ENCODE data around the gene IPCEF1.

IPCEF1 gene

DNA sequence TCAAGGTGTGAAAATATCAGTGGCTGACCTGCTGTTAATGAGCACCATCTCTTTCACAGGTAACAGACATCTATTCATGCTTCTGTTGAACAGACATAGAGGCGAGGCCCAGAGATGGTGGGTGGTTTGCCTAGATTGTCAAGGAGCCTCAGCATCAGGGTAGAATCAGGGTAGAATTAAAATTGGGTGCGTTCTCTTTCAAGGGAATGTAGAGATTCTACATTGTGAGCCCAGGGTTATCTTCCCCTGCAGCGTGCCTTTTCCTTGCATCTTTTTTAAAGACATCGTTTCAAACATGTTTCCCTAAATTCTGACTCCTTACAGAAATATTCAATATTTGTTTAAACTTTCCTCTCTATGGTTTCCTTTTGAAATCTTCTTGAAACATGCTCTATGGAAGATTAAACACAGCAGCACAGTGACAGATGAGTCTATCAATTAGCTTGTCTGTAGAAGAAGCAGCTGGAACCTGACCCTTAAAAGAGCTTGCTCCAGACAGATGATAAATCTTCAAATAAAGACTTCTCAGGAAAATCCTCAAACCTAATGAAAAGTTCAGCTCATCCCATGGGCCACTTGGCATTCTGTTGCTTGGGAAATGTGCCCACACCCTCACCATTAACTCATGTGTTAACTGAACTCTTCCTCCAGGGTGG lies 119.8 kb downstream of the IPCEF1 start:
- DNase-seq (ENCODE audit: insufficient read length) (no peak), FAIRE-seq (no peak)
- TF ChIP-seq TAF1 (IDR thresholded peaks at IDR 0.05; ENCODE audit: borderline replicate concordance, low read depth, low read length) (no peak), POLR2A (IDR thresholded peaks at IDR 0.05; ENCODE audit: low read depth, low read length) (no peak), POLR2AphosphoS5 (IDR thresholded peaks at IDR 0.05; ENCODE audit: low read depth, low read length) (no peak)

- FAIRE-seq, result no peak
- DNase-seq (ENCODE audit: insufficient read length), result no peak
Measured at GRCh38 chr6:154234019-154234772, 122.4 kb downstream of the IPCEF1 start.

GRCh38 chr6:154233383-154233782 lies 123.2 kb downstream of the IPCEF1 start:
- FAIRE-seq, result no peak
- no peak for DNase-seq (ENCODE audit: insufficient read length)
- TF ChIP-seq POLR2AphosphoS5 (IDR thresholded peaks at IDR 0.05; ENCODE audit: low read depth, low read length) (no peak), TAF1 (IDR thresholded peaks at IDR 0.05; ENCODE audit: borderline replicate concordance, low read depth, low read length) (no peak), POLR2A (IDR thresholded peaks at IDR 0.05; ENCODE audit: low read depth, low read length) (no peak)

More at GRCh38 chr6:154234019-154234772, 122.4 kb downstream of the IPCEF1 start:
- TF ChIP-seq POLR2A (IDR thresholded peaks at IDR 0.05; ENCODE audit: low read depth, low read length), result no peak
- no peak for TF ChIP-seq POLR2AphosphoS5 (IDR thresholded peaks at IDR 0.05; ENCODE audit: low read depth, low read length)
- TF ChIP-seq TAF1 (IDR thresholded peaks at IDR 0.05; ENCODE audit: borderline replicate concordance, low read depth, low read length), result no peak

- no peak for TF ChIP-seq POLR2A (IDR thresholded peaks at IDR 0.05; ENCODE audit: low read depth, low read length)
- TF ChIP-seq POLR2AphosphoS5 (IDR thresholded peaks at IDR 0.05; ENCODE audit: low read depth, low read length), result no peak
- no peak for TF ChIP-seq TAF1 (IDR thresholded peaks at IDR 0.05; ENCODE audit: borderline replicate concordance, low read depth, low read length)
- no peak for DNase-seq (ENCODE audit: insufficient read length)
- no peak for FAIRE-seq
Measured at GRCh38 chr6:154232013-154232910, 124.3 kb downstream of the IPCEF1 start.

DNA sequence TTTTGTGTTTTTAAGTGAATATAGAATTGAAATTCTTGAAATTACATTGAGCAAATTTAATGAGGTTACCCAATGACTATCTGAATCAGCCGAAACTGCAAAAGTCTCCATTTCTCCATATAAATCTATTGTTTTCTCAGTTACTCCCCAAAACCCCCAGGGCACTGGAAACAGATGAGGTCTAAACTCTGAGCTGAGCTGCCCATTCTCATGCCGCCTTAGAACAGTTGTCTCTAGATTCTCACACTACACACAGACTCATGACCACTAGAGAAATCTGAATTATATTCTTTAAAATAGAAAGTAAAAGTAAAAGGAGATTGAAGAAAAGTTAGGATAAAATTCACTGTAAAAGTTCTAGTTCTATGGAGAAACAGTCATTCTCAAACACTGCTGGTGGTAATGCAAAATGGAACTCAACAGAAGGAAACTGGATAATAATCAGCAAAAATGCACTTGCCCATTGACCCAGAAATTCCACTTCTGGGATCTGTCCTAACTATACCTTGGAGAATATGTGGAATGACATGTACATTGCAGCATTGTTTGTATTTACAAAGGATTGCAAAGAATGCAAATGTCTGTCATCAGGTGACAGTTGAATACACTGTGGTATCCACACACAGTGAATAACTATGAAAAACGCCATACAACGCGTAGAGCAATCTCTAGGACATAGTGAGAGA lies 125.5 kb downstream of the IPCEF1 start:
- DNase-seq (ENCODE audit: insufficient read length) (no peak), FAIRE-seq (no peak)
- TF ChIP-seq POLR2A (IDR thresholded peaks at IDR 0.05; ENCODE audit: low read depth, low read length) (no peak), TAF1 (IDR thresholded peaks at IDR 0.05; ENCODE audit: borderline replicate concordance, low read depth, low read length) (no peak), POLR2AphosphoS5 (IDR thresholded peaks at IDR 0.05; ENCODE audit: low read depth, low read length) (no peak)

- FAIRE-seq (no peak), DNase-seq (ENCODE audit: insufficient read length) (no peak)
- TF ChIP-seq POLR2A (IDR thresholded peaks at IDR 0.05; ENCODE audit: low read depth, low read length), result no peak
- TF ChIP-seq TAF1 (IDR thresholded peaks at IDR 0.05; ENCODE audit: borderline replicate concordance, low read depth, low read length), result no peak
- TF ChIP-seq POLR2AphosphoS5 (IDR thresholded peaks at IDR 0.05; ENCODE audit: low read depth, low read length), result no peak
Measured at GRCh38 chr6:154230393-154230792, 126.2 kb downstream of the IPCEF1 start.

DNA sequence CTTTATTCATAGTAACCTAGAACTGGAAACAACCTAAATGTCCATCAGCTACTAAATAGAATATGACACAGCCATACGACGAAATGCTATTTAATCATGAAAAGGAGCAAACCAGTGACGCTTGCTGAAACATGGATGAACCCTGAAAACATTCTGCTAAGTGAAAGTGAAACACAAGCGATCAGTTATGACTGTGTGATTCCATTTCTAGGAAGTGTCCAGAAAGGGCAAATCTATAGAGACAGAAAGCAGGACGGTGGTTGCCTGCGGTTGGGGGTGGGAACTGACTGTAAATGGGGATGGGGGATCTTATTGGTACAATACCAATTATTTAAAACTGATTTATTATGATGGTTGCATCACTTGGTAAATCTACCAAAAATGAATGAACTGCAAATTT lies 126.8 kb downstream of the IPCEF1 start:
- DNase-seq (ENCODE audit: insufficient read length) (no peak), FAIRE-seq (peak; percentile 63)
- TF ChIP-seq TAF1 (IDR thresholded peaks at IDR 0.05; ENCODE audit: borderline replicate concordance, low read depth, low read length), result no peak
- no peak for TF ChIP-seq POLR2AphosphoS5 (IDR thresholded peaks at IDR 0.05; ENCODE audit: low read depth, low read length)
- no peak for TF ChIP-seq POLR2A (IDR thresholded peaks at IDR 0.05; ENCODE audit: low read depth, low read length)

GRCh38 chr6:154228521-154228905 lies 128.1 kb downstream of the IPCEF1 start:
- TF ChIP-seq POLR2AphosphoS5 (IDR thresholded peaks at IDR 0.05; ENCODE audit: low read depth, low read length), result no peak
- no peak for TF ChIP-seq TAF1 (IDR thresholded peaks at IDR 0.05; ENCODE audit: borderline replicate concordance, low read depth, low read length)
- TF ChIP-seq POLR2A (IDR thresholded peaks at IDR 0.05; ENCODE audit: low read depth, low read length), result no peak
- DNase-seq (ENCODE audit: insufficient read length) (no peak), FAIRE-seq (no peak)

DNA sequence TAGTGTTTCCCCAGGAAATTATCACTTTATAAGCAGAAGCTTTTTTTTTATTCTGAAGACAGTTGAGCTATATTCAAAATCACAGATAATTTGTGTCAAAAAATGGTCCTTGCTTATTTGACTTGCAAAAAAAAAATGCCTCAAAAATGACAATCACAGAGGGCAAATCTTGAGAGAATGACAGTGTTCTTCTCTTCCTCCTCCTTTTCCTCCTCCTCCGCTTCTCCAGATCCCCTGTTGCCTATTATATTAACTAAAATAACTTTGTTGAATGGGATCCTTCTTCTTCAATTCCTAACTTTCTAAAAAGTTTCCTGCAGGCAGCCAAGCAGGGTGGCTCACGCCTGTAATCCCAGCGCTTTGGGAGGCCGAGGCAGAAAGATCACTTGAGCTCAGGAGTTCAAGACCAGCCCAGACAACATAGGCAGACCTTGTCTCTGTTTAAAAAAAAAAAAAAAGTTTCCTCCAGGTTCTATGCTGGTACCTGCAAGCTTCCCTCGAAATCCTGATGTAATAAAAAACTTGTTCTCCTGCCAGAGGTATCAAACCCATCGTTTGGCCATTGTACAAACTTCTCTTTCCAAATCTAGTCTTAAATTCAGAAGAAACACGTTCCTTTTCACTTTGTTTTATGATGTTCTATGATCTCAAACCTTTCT lies 128.6 kb downstream of the IPCEF1 start:
- DNase-seq (ENCODE audit: insufficient read length) (no peak), FAIRE-seq (no peak)
- TF ChIP-seq TAF1 (IDR thresholded peaks at IDR 0.05; ENCODE audit: borderline replicate concordance, low read depth, low read length) (no peak), POLR2A (IDR thresholded peaks at IDR 0.05; ENCODE audit: low read depth, low read length) (no peak)

- TF ChIP-seq POLR2AphosphoS5 (IDR thresholded peaks at IDR 0.05; ENCODE audit: low read depth, low read length) (no peak), POLR2A (IDR thresholded peaks at IDR 0.05; ENCODE audit: low read depth, low read length) (no peak), TAF1 (IDR thresholded peaks at IDR 0.05; ENCODE audit: borderline replicate concordance, low read depth, low read length) (no peak)
- no peak for FAIRE-seq
- no peak for DNase-seq (ENCODE audit: insufficient read length)
Measured at GRCh38 chr6:154226461-154226860, 130.1 kb downstream of the IPCEF1 start.
